ENCODE measurements around the gene OLFML1. TPM values are rescaled to one million over a fixed set of nuclear protein-coding genes. Genes with fewer than 3 reads are reported as not detected.

Gene OLFML1
- total RNA-seq, 1 experiment from 2014 or later: not detected

GRCh38 chr11:7436146-7436545 is 49.2 kb upstream of the OLFML1 start:
- DNase-seq: no peak
- Histone ChIP-seq H3K23ac (ENCODE audit: insufficient read length, low read depth, low read length) (no peak overlapping the region), H2BK15ac (ENCODE audit: low read depth, low read length) (no peak overlapping the region), H3K79me2 (ENCODE audit: insufficient read depth, low read length) (no peaks in the 10 kb centered on the region), H2AK5ac (ENCODE audit: insufficient read length, low read length) (no peak overlapping the region), H2BK20ac (ENCODE audit: low read depth, low read length, poor library complexity, severe bottlenecking) (no peak overlapping the region), H4K5ac (ENCODE audit: insufficient read length, low read depth, low read length) (no peak overlapping the region), H3K18ac (ENCODE audit: insufficient read length, low read depth, low read length) (no peak overlapping the region), H3K56ac (ENCODE audit: insufficient read length, low read depth, low read length) (no peak overlapping the region), H2BK5ac (ENCODE audit: insufficient read length, low read length) (no peak overlapping the region), H2BK120ac (ENCODE audit: low read depth, low read length, poor library complexity, severe bottlenecking) (no peak overlapping the region), H2AFZ (ENCODE audit: low read length) (no peak overlapping the region), H3K4me1 (ENCODE audit: insufficient read depth, low read length) (no peaks in the 10 kb centered on the region; the same call in 1 of the 2 replicates), H4K20me1 (ENCODE audit: control insufficient read depth, insufficient read depth, insufficient read length) (no peaks in the 10 kb centered on the region), H3K4me2 (ENCODE audit: insufficient read depth, insufficient read length, low read length) (no peak overlapping the region), H4K8ac (replicated peaks; ENCODE audit: insufficient read length, low read depth, low read length) (no peak overlapping the region), H3K14ac (ENCODE audit: insufficient read depth, low read length) (no peak overlapping the region), H3K23me2 (ENCODE audit: insufficient read length, low read depth, low read length, poor library complexity, severe bottlenecking) (no peaks in the 10 kb centered on the region), H3K9me3 (ENCODE audit: control insufficient read depth, low read depth, low read length) (no peaks in the 10 kb centered on the region), H3K4ac (ENCODE audit: low read depth, low read length) (no peak overlapping the region), H4K91ac (ENCODE audit: insufficient read length, low read depth, low read length) (no peak overlapping the region), H3K9ac (ENCODE audit: extremely low read depth, insufficient read length, low read length) (no peak overlapping the region), H3K27ac (ENCODE audit: insufficient read length, low read depth, low read length) (no peak overlapping the region), H2BK12ac (ENCODE audit: insufficient read length, low read depth, low read length) (no peak overlapping the region), H3K27me3 (ENCODE audit: insufficient read depth, low read length) (no peaks in the 10 kb centered on the region), H3T11ph (ENCODE audit: low read length) (no peak overlapping the region), H3K79me1 (ENCODE audit: insufficient read depth, low read depth, low read length, poor library complexity, severe bottlenecking) (no peaks in the 10 kb centered on the region)
- TF ChIP-seq, protein P1, sequence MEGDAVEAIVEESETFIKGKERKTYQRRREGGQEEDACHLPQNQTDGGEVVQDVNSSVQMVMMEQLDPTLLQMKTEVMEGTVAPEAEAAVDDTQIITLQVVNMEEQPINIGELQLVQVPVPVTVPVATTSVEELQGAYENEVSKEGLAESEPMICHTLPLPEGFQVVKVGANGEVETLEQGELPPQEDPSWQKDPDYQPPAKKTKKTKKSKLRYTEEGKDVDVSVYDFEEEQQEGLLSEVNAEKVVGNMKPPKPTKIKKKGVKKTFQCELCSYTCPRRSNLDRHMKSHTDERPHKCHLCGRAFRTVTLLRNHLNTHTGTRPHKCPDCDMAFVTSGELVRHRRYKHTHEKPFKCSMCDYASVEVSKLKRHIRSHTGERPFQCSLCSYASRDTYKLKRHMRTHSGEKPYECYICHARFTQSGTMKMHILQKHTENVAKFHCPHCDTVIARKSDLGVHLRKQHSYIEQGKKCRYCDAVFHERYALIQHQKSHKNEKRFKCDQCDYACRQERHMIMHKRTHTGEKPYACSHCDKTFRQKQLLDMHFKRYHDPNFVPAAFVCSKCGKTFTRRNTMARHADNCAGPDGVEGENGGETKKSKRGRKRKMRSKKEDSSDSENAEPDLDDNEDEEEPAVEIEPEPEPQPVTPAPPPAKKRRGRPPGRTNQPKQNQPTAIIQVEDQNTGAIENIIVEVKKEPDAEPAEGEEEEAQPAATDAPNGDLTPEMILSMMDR (conservative IDR thresholded peaks at IDR 0.05): no peak
- Mint-ChIP-seq H3K4me3 (no peak overlapping the region), H3K27ac (0 out of 7 replicates have a peak overlapping the region, but pooled peaks of 1 of the 3 experiments have one; percentile 62), H3K4me1 (peaks cover 14 to 15% of the 10 kb centered on the region in 2 experiments), H3K27me3 (ENCODE audit: low read depth) (no peaks in the 10 kb centered on the region; the same call in 1 of the 2 replicates), H3K36me3 (ENCODE audit: insufficient read depth in 1 of 3, low read depth in 3 of 3) (no peaks in the 10 kb centered on the region), H3K9me3 (no peaks in the 10 kb centered on the region)
- no CpG with 5 or more reads among the region's 1 CpG for WGBS (ENCODE audit: extremely low coverage, insufficient read length, low lambda C conversion rate)
